Stomach (tissue), 9 donors: Measurements from ENCODE around the gene PLA2G3. TPM values are rescaled to one million over a fixed set of nuclear protein-coding genes. Genes with fewer than 3 reads are reported as not detected.
"Not testable (repeated sequence)": the region's sequence is repeated elsewhere in the genome, so short reads cannot be mapped to it uniquely, and the experiment has no call there.

ENCODE experiments used
- DNase-seq, 2 donors: peaks; one replicate each; pipeline versions ENCODE4 v3.0.0 to v3.0.0-alpha.2; 2013 to 2019
- H3K27ac ChIP-seq, 5 donors: fragments of 200-600 bp in 4 of 5; sonication (generic) in 4 of 5; one replicate each; pipeline ENCODE4 v1.5.1; 2013 to 2019; ENCODE audit warnings: mild to moderate bottlenecking in 1 of 5, moderate library complexity in 1 of 5
- H3K27me3 ChIP-seq, 3 donors: fragments of 200-600 bp; sonication (generic); one replicate each; pipeline ENCODE4 v1.5.1; 2017 to 2019; ENCODE audit warnings: mixed run types in 1 of 3
- H3K36me3 ChIP-seq, 4 donors: fragments of 200-600 bp; sonication (generic); 1 replicate in 3 of 4; 2 replicates in 1 of 4; pipeline ENCODE4 v1.5.1; 2016 to 2019
- H3K4me1 ChIP-seq, 4 donors: fragments of 200-600 bp; sonication (generic); one replicate each; pipeline ENCODE4 v1.5.1; 2016 to 2019
- H3K4me3 ChIP-seq, 4 donors: fragments of 200-600 bp; sonication (generic) in 3 of 4; one replicate each; pipeline ENCODE4 v1.5.1; 2016 to 2019; ENCODE audit warnings: mild to moderate bottlenecking in 1 of 4
- H3K9me3 ChIP-seq, 4 donors: fragments of 200-600 bp; sonication (generic); one replicate each; pipeline ENCODE4 v1.5.1; 2016 to 2019
- CTCF ChIP-seq, 7 experiments: fragments of 450-650 bp in 4 of 7; fragments of 200-600 bp in 3 of 7; sonication (generic) in 3 of 7; IDR thresholded peaks; one replicate each; pipeline ENCODE4 v1.5.1; 2016 to 2019; ENCODE audit warnings: antibody characterized with exemption in 7 of 7, control low read depth in 2 of 7, mild to moderate bottlenecking in 1 of 7
- EP300 ChIP-seq: sonication (generic); formaldehyde crosslinking; IDR thresholded peaks from one replicate; pipeline ENCODE4 v1.6.1; 2017; ENCODE audit warnings: antibody characterized with exemption
- POLR2A ChIP-seq, 4 donors: fragments of 450-650 bp; IDR thresholded peaks; one replicate each; pipeline ENCODE4 v1.6.1; 2016; ENCODE audit warnings: antibody characterized with exemption in 4 of 4, control low read depth in 2 of 4, mild to moderate bottlenecking in 1 of 4, moderate library complexity in 1 of 4
- POLR2AphosphoS5 ChIP-seq, 3 donors: sonication (generic); formaldehyde crosslinking; IDR thresholded peaks; one replicate each; pipeline ENCODE4 v1.6.1; 2016; ENCODE audit warnings: antibody characterized with exemption in 3 of 3
- WGBS, 5 donors: extraction: QIAGEN DNeasy Blood & Tissue Kit in 3 of 5; methylation state at CpG; one replicate each; pipeline versions ENCODE4 v1.1.5 to v1.1.7; 2013 to 2018; 5-methylcytosine and 5-hydroxymethylcytosine counted together
- intact Hi-C: fragments of 100-400 bp; cut with DNase I; formaldehyde crosslinking; loops from one replicate; pipeline ENCODE4 v1.15.1; 2023; ENCODE audit warnings: low total_unique reads
- polyA plus RNA-seq, 3 donors: library from polyadenylated mRNA; stranded (reverse); fragments of 200-250 nt; gene quantifications; one replicate each; pipeline ENCODE4 v1.2.3, GENCODE V29; 2013
- total RNA-seq, 5 donors: library from RNA; depleted of rRNA; stranded (reverse); fragments of >200 nt; gene quantifications; one replicate each; pipeline versions ENCODE4 v1.1.0 to v1.2.3, GENCODE V29; 2014 to 2016
- donor health status: healthy with polysubstance abuse.
- donor health status: Bipolar disorder and iron deficiency.
- donor health status: healthy.

Gene PLA2G3
- total and polyA plus RNA-seq, 8 donors, result 0.75 to 2.5 TPM; not detected in 6

- TF ChIP-seq POLR2AphosphoS5 (IDR thresholded peaks at IDR 0.05), result no peak
- no peak for TF ChIP-seq POLR2A (IDR thresholded peaks at IDR 0.05)
- no peak for TF ChIP-seq EP300
- TF ChIP-seq CTCF (IDR thresholded peaks at IDR 0.05), result no peak
- Histone ChIP-seq H3K27me3 (no peaks in the 10 kb centered on the region), H3K9me3 (no peaks in the 10 kb centered on the region), H3K36me3 (no peaks in the 10 kb centered on the region), H3K27ac (no peak overlapping the region), H3K4me1 (peaks cover 8 to 15% (median 14%) of the 10 kb centered on the region in 4 donors), H3K4me3 (no peak overlapping the region)
- WGBS, 5 donors, result 61 to 77% (median 70%) methylated on average over 3 of the region's 3 CpGs
- DNase-seq, result no peak
- intact Hi-C loops, result no loop called here
These were observed 22.1 kb downstream of the PLA2G3 start for GRCh38 chr22:31118046-31118820.

GRCh38 chr22:31112547-31113091, 27.7 kb downstream of the PLA2G3 start:
- peaks cover 0 to 12% (median 7%) of the 10 kb centered on the region in 4 donors for H3K4me1 ChIP-seq
- intact Hi-C loops, result not testable (repeated sequence)
- 84 to 95% (median 90%) methylated on average over 7 of the region's 7 CpGs for WGBS, 5 donors

GRCh38 chr22:31107894-31108218, 32.5 kb downstream of the PLA2G3 start:
- peaks cover 10 to 55% (median 47%) of the 10 kb centered on the region in 4 donors for H3K4me1 ChIP-seq
- 0 to 2% (median 0%) methylated on average over 5 of the region's 5 CpGs for WGBS, 5 donors
- H3K9me3 ChIP-seq, result peaks cover 0 to 3% (median 0%) of the 10 kb centered on the region in 4 donors
- H3K27ac ChIP-seq, result peak overlapping the region; percentile 66 to 98 (median 96)
- TF ChIP-seq POLR2AphosphoS5 (IDR thresholded peaks at IDR 0.05), result no peak
- no peak for TF ChIP-seq POLR2A (IDR thresholded peaks at IDR 0.05)
- no peak for TF ChIP-seq CTCF (IDR thresholded peaks at IDR 0.05)
- peak overlapping the region; percentile 58 to 87 (median 68) for H3K4me3 ChIP-seq
- DNase-seq, result no peak
- peaks cover 10 to 26% (median 18%) of the 10 kb centered on the region in 4 donors for H3K36me3 ChIP-seq
- intact Hi-C loops, result no loop called here
- H3K27me3 ChIP-seq, result no peaks in the 10 kb centered on the region

More at GRCh38 chr22:31112547-31113091, 27.7 kb downstream of the PLA2G3 start:
- not testable (repeated sequence) for DNase-seq, H3K36me3 ChIP-seq, H3K4me3 ChIP-seq, H3K27me3 ChIP-seq, H3K9me3 ChIP-seq, H3K27ac ChIP-seq

- Histone ChIP-seq H3K27me3 (no peaks in the 10 kb centered on the region), H3K9me3 (peaks cover 0 to under 1% (median 0%) of the 10 kb centered on the region in 4 donors), H3K4me3 (peak within 1 kb of the TSS; percentile 58 to 87 (median 68)), H3K27ac (peak within 1 kb of the TSS; percentile 92 to 98 (median 96)), H3K4me1 (peaks cover 10 to 58% (median 49%) of the 10 kb centered on the region in 4 donors), H3K36me3 (peaks cover 10 to 26% (median 20%) of the 10 kb centered on the region in 4 donors)
- TF ChIP-seq EP300 (no peak), POLR2A (IDR thresholded peaks at IDR 0.05) (no peak), POLR2AphosphoS5 (IDR thresholded peaks at IDR 0.05) (peak; percentile 72 to 93 (median 81)), CTCF (IDR thresholded peaks at IDR 0.05) (peak in 5 of 7 experiments; percentile 85 to 99 (median 95))
- WGBS, 5 donors, result 4 to 8% (median 6%) methylated on average over 20 to 67 of the region's 67 CpGs
- peak; percentile 97 to 98 for DNase-seq
- intact Hi-C loops, result no loop called here
These were observed 33.0 kb downstream of the PLA2G3 start, which contains the start of gene SELENOM for GRCh38 chr22:31107178-31107893. TSS of gene SELENOM (minus strand) at chr22:31107568. CDS start at chr22:31107505, 63 bp downstream.
